RKO (cell line): Measurements from ENCODE around the gene CYP3A5.

ENCODE experiments used
- DNase-seq: peaks from one replicate; pipeline ENCODE4 v3.0.0-alpha.2; 2016; ENCODE audit warnings: low spot score

The CYP3A5 gene

DNA sequence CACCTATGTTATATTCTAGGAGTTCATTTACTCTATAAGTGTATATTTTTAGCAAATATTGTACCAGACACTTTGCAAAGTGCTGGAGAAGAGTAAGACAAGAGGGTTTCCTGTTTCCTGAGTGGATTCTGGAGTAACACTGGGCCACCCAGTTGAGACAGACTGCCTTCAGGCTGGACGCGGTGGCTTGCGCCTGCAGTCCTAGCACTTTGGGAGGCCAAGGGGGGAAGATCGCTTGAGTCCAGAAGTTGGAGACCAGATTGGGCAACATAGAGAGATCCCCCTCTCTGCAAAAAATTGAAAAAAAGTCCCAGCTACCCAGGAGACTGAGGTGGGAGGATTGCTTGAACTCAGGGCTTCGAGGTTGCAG is 63.8 kb downstream of the CYP3A5 start:
- DNase-seq, result no peak

DNA sequence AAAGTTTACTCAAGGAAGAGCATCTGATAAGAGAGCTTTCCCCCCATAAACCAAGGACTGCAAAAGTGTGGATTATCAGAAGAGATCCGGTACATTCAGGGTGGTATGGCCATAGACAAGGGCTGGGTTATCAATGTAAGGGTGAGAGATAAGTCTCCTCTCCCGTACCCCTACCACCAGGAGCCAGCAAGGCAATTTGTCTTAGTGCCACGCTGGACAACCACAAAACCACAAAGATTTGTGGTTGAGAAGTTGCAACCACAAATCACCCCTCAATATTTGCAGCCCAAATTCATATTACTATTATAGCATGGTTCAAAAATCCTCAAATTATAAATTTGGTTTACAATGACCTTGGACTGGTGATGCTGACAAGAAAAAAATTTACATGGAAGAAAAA is 65.3 kb downstream of the CYP3A5 start:
- DNase-seq, result no peak

DNA sequence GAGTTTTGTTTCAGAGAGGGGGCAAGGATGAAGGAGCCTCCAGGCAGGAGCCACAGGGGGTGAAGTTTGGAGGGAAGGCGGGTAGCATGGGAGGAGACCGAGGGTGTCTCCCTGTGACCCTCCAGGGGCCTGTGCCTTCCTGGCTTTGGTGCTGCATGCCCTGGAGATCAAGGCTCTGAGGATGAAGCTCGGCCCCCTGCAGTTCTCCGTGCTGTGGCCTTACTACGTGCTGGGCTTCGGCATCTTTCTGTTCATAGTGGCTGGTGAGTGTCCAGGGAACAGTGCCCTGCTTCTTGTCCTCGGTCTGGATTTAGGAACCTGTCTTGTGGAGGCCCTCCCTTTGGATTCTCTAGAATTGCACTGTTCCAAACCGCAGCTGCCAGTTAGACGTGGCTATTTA is 72.2 kb downstream of the CYP3A5 start:
- DNase-seq, result no peak

DNA sequence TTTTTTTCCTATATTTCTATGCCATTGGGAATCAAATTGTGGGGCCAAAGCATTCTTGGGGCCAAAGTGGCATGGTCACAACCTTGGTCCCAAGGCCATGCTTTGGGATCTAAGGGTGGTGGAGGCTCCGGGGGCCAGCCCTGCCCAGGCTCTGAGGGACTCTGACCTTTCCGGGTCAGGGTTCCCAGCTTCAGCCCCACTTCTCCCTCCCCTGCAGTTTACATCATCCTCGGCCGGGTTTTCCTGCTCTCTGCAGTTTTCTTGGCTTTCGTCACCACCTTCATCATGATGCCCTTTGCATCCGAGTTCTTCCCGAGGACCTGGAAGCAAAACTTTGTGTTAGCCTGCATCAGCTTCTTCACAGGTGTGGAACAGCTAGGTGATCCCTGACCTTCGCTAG is 73.3 kb downstream of the CYP3A5 start:
- no peak for DNase-seq

DNA sequence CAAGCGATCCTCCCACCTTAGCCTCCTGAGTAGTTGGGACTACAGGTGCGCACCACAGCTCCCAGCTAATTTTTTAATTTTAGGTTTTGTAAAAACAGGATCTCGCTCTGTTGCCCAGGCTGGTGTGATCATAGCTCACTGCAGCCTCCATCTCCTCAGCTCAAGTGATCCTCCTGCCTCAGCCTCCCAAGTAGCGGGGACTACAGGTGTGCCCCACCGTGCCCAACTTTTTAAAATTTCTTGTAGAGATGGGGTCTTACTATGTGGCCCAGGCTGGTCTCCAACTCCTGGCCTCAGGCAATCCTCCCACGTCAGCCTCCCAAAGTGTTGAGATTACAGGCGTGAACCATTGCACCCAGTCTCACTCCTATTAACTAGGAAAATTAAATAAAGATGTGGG is 74.3 kb downstream of the CYP3A5 start:
- DNase-seq, result no peak

DNA sequence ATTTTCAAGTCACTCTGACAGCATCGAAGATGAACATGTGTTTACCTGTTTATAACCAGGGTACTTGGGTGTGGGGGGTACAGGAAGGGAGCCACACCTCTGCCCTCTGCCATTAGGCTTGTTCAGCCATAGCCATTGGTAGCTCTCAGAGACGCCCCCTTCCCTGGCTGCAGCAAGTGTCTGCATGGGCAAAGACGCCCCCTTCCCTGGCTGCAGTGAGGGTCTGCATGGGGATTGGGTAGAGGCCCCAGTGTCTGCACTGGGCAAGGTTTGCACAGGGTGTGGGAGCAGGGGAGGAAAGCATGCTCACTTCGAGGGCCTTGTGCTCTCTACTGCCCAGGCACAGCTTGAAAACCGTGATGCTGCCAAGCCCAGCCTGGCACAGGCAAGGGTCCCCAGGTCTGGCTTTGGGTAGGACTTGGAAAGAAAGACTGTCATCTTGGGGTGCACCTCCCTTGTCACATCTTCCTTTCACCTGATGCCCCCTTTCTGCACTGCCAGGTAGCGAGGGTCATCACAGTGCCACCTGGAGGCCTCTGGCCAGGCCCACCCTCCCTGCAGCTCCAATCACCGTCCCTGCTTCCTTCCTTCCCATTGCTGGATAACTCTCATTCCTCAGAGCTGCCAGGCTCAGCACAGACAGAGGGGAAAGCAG is 78.0 kb downstream of the CYP3A5 start:
- DNase-seq, result no peak

DNA sequence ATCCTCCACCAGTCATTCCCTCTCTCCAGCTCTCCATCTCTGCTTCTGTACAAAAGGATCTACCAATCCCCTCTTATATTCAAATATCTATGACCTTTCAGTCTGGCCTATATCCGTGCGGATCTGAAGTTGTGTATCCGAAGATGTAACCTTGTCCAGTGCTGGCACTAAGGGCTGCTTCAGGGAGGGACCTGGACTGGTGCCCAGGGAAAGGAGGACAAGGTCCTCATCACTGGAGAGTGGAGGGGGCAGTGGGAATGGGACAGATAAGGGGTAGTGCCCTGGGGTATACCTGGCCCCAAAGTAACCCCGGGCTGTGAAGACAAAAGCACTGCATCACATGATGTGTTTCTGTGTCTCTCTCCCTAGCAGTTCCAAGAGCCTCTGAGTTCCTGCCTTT is 80.0 kb downstream of the CYP3A5 start:
- DNase-seq, result no peak
